IMR-90 (cell line): Measurements from ENCODE around the gene SLC6A20. TPM values are rescaled to one million over a fixed set of nuclear protein-coding genes. Genes with fewer than 3 reads are reported as not detected.

Source experiments
- ATAC-seq: fragments of 200-7000 bp; cut with Tn5 transposase; 2 replicates; pipeline ENCODE4 v1.9.1; 2020; ENCODE audit warnings: low read depth, mild to moderate bottlenecking, moderate library complexity
- BruUV-seq: library from RNA; stranded (reverse); fragments of 400-500 nt; replicated peaks from 2 replicates; lab custom pipeline; 2021; lab: Mats Ljungman, UMichigan
- CTCF ChIA-PET: fragments of 300-600 bp; formaldehyde crosslinking; extraction: SDS; loops from one replicate; lab custom pipeline; 2021; ENCODE audit warnings: antibody characterized with exemption; lab: Yijun Ruan, JAX
- POLR2A ChIA-PET: fragments of 300-600 bp; sonication (Branson Sonifier 250); formaldehyde crosslinking; loops from one replicate; lab custom pipeline; 2022; ENCODE audit warnings: antibody characterized with exemption; ENCODE audit not compliant: unreplicated experiment; lab: Charles Lee
- DNase-seq: peaks from one replicate; pipeline ENCODE4 v3.0.0; 2013
- H2AFZ ChIP-seq: replicated peaks from 2 replicates; pipeline ENCODE3; 2013; ENCODE audit warnings: low read length, mild to moderate bottlenecking; ENCODE audit not compliant: poor library complexity
- H2AK5ac ChIP-seq: 2 replicates; pipeline ENCODE4 v1.6.1; 2013; ENCODE audit warnings: low read depth, low read length, inconsistent platforms
- H2AK9ac ChIP-seq: replicated peaks from 2 replicates; pipeline ENCODE3; 2013; ENCODE audit warnings: mild to moderate bottlenecking, low read depth, low read length, moderate library complexity; ENCODE audit not compliant: poor library complexity
- H2BK120ac ChIP-seq: 2 replicates; pipeline ENCODE4 v1.6.1; 2013; ENCODE audit warnings: low read depth, low read length, inconsistent platforms
- H2BK15ac ChIP-seq: 3 replicates; pipeline ENCODE4 v1.6.1; 2013; ENCODE audit warnings: low read depth, low read length, inconsistent platforms
- H2BK20ac ChIP-seq: 2 replicates; pipeline ENCODE4 v1.6.1; 2013; ENCODE audit warnings: low read depth, mild to moderate bottlenecking, inconsistent platforms, low read length, moderate library complexity
- H2BK5ac ChIP-seq: 2 replicates; pipeline ENCODE4 v1.6.1; 2013; ENCODE audit warnings: mild to moderate bottlenecking, low read depth, low read length, inconsistent platforms; ENCODE audit not compliant: poor library complexity, severe bottlenecking
- H3K14ac ChIP-seq: replicated peaks from 2 replicates; pipeline ENCODE4 v1.6.1; 2013; ENCODE audit warnings: low read depth, low read length, inconsistent platforms
- H3K18ac ChIP-seq: 2 replicates; pipeline ENCODE4 v1.6.1; 2013; ENCODE audit warnings: low read depth, low read length, control low read depth
- H3K23ac ChIP-seq: 2 replicates; pipeline ENCODE4 v1.6.1; 2013; ENCODE audit warnings: low read depth, low read length, inconsistent platforms
- H3K27ac ChIP-seq: 2 replicates; pipeline ENCODE4 v1.5.1; 2013; ENCODE audit warnings: mild to moderate bottlenecking, control low read depth, low read length; ENCODE audit not compliant: insufficient read depth
- H3K27me3 ChIP-seq: 2 replicates; pipeline ENCODE4 v1.6.1; 2013; ENCODE audit warnings: low read length; ENCODE audit not compliant: control insufficient read depth, insufficient read depth
- H3K36me3 ChIP-seq: 2 replicates; pipeline ENCODE4 v1.6.1; 2013; ENCODE audit warnings: low read length, mixed read lengths; ENCODE audit not compliant: control insufficient read depth, insufficient read depth
- H3K4ac ChIP-seq: 2 replicates; pipeline ENCODE4 v1.6.1; 2013; ENCODE audit warnings: low read depth, low read length, inconsistent platforms
- H3K4me1 ChIP-seq: 2 replicates; pipeline ENCODE4 v1.6.1; 2013; ENCODE audit warnings: low read length, mixed read lengths; ENCODE audit not compliant: control insufficient read depth, insufficient read depth
- H3K4me2 ChIP-seq: 2 replicates; pipeline ENCODE4 v1.6.1; 2013; ENCODE audit warnings: low read depth, mild to moderate bottlenecking, control low read depth, low read length, moderate library complexity
- H3K4me3 ChIP-seq: 2 replicates; pipeline ENCODE4 v1.5.1; 2013; ENCODE audit warnings: low read depth, mild to moderate bottlenecking, control low read depth, low read length, moderate library complexity; ENCODE audit not compliant: insufficient read depth
- H3K56ac ChIP-seq: 2 replicates; pipeline ENCODE4 v1.6.1; 2013; ENCODE audit warnings: low read length, inconsistent platforms; ENCODE audit not compliant: insufficient read depth; ENCODE audit errors: extremely low read depth
- H3K79me1 ChIP-seq, 2 experiments: 2 replicates each; pipeline ENCODE4 v1.6.1; 2013; ENCODE audit warnings: low read length in 2 of 2, inconsistent platforms in 1 of 2, low read depth in 1 of 2
- H3K9ac ChIP-seq: 2 replicates; pipeline ENCODE4 v1.6.1; 2013; ENCODE audit warnings: low read depth, low read length, control low read depth
- H3K9me1 ChIP-seq: 2 replicates; pipeline ENCODE4 v1.6.1; 2013; ENCODE audit warnings: low read length, inconsistent platforms; ENCODE audit not compliant: insufficient read depth
- H3K9me3 ChIP-seq: 2 replicates; pipeline ENCODE4 v1.6.1; 2013; ENCODE audit warnings: low read length; ENCODE audit not compliant: control insufficient read depth, insufficient read depth
- H4K20me1 ChIP-seq: 2 replicates; pipeline ENCODE4 v1.6.1; 2013; ENCODE audit warnings: low read length, inconsistent platforms; ENCODE audit not compliant: insufficient read depth
- H4K5ac ChIP-seq: 2 replicates; pipeline ENCODE4 v1.6.1; 2013; ENCODE audit warnings: mild to moderate bottlenecking, low read depth, low read length, control low read depth
- H4K8ac ChIP-seq, 2 experiments: 2 replicates each; pipeline ENCODE4 v1.6.1; 2013; ENCODE audit warnings: low read depth in 2 of 2, low read length in 2 of 2, control low read depth in 1 of 2, inconsistent platforms in 1 of 2
- H4K91ac ChIP-seq: 2 replicates; pipeline ENCODE4 v1.6.1; 2013; ENCODE audit warnings: low read depth, low read length, inconsistent platforms; ENCODE audit not compliant: insufficient read depth
- BHLHE40 ChIP-seq: fragments of 150-350 bp; IDR thresholded peaks from 2 replicates; pipeline ENCODE4 v1.6.1; 2016; ENCODE audit warnings: mild to moderate bottlenecking, low read depth, low read length
- FOS ChIP-seq: fragments of 150-350 bp; IDR thresholded peaks from 2 replicates; pipeline ENCODE4 v1.6.1; 2016; ENCODE audit warnings: low read depth, low read length
- MAFK ChIP-seq: IDR thresholded peaks from 2 replicates; pipeline ENCODE4 v1.6.1; 2012; ENCODE audit warnings: low read depth, low read length, improper control_type of control experiment
- NFE2L2 ChIP-seq: fragments of 150-350 bp; IDR thresholded peaks from 2 replicates; pipeline ENCODE4 v1.6.1; 2016; ENCODE audit warnings: low read depth, mild to moderate bottlenecking, low read length
- RAD21 ChIP-seq: IDR thresholded peaks from 2 replicates; pipeline ENCODE4 v1.6.1; 2012; ENCODE audit warnings: low read length, improper control_type of control experiment
- RFX5 ChIP-seq: IDR thresholded peaks from 2 replicates; pipeline ENCODE4 v1.8.0; 2012; ENCODE audit warnings: low read depth, mild to moderate bottlenecking, low read length, moderate library complexity
- SMC3 ChIP-seq: fragments of 150-350 bp; IDR thresholded peaks from 2 replicates; pipeline ENCODE4 v1.6.1; 2016; ENCODE audit warnings: low read depth, mild to moderate bottlenecking, antibody characterized with exemption, low read length, moderate library complexity
- WGBS, 2 experiments: methylation state at CpG; one replicate each; pipeline versions ENCODE4 v1.1.5 to v1.1.7; 2013; ENCODE audit warnings: missing lambda C conversion rate in 2 of 2; ENCODE audit not compliant: insufficient read length in 1 of 2; ENCODE audit errors: extremely low coverage in 2 of 2; 5-methylcytosine and 5-hydroxymethylcytosine counted together
- dilution Hi-C: fragments of 300-500 bp; cut with HindIII; formaldehyde crosslinking; loops from one replicate; pipeline ENCODE4 v1.14.3; 2018; ENCODE audit warnings: low sequenced_read_pairs; ENCODE audit not compliant: unreplicated experiment
- in situ Hi-C: fragments of 300-500 bp; cut with MboI; formaldehyde crosslinking; loops from 3 replicates; pipeline ENCODE4 v1.14.3; 2019; ENCODE audit warnings: low sequenced_read_pairs, inconsistent platforms, mixed read lengths
- intact Hi-C: fragments of 100-400 bp; cut with micrococcal nuclease; formaldehyde crosslinking; loops from 2 replicates; pipeline ENCODE4 v1.10.0; 2022
- polyA plus RNA-seq, 3 experiments: library from polyadenylated mRNA; depleted of rRNA; stranded (reverse); fragments of >200 nt; gene quantifications; 2 replicates each; pipeline ENCODE4 v1.2.3, GENCODE V29; 2012; ENCODE audit warnings: low replicate concordance in 1 of 3
- total RNA-seq: library from RNA; depleted of rRNA; stranded (reverse); fragments of >200 nt; gene quantifications from 2 replicates; pipeline ENCODE4 v1.2.3, GENCODE V29; 2012

Gene SLC6A20
- total and polyA plus RNA-seq, 2 of the 4 experiments (the other 2 are of a cell fraction) = not detected

GRCh38 chr3:45781271-45781670, 15.1 kb downstream of the SLC6A20 start:
- H3K4ac ChIP-seq = no peak overlapping the region
- H3K56ac ChIP-seq = no peak overlapping the region
- peaks cover 68% of the 10 kb centered on the region for H3K27me3 ChIP-seq
- no peak overlapping the region for H3K4me2 ChIP-seq
- no peak overlapping the region for H3K18ac ChIP-seq
- H3K79me1 ChIP-seq = no peaks in the 10 kb centered on the region
- no peak overlapping the region for H2AK5ac ChIP-seq
- in situ Hi-C loops = no loop called here
- POLR2A ChIA-PET = no interaction called here
- no peak overlapping the region for H2BK15ac ChIP-seq
- no CpG with 5 or more reads among the region's 5 CpGs for WGBS, 2 experiments
- DNase-seq = no peak
- H3K23ac ChIP-seq = no peak overlapping the region
- H3K14ac ChIP-seq = no peak overlapping the region
- H3K9me1 ChIP-seq = no peaks in the 10 kb centered on the region
- no peak overlapping the region for H2BK120ac ChIP-seq
- H3K4me3 ChIP-seq = no peak overlapping the region
- no peak overlapping the region for H2BK5ac ChIP-seq
- H4K20me1 ChIP-seq = no peaks in the 10 kb centered on the region
- H3K4me1 ChIP-seq = no peaks in the 10 kb centered on the region
- TF ChIP-seq RFX5 = no peak
- TF ChIP-seq RAD21 = no peak
- TF ChIP-seq BHLHE40 = no peak
- no peak for TF ChIP-seq MAFK
- no peak for TF ChIP-seq SMC3
- TF ChIP-seq NFE2L2 = no peak
- TF ChIP-seq FOS = no peak
- no peak overlapping the region for H4K5ac ChIP-seq
- no peak overlapping the region for H4K91ac ChIP-seq
- no peaks in the 10 kb centered on the region for H3K36me3 ChIP-seq
- no peak overlapping the region for H3K27ac ChIP-seq
- peaks cover 11% of the 10 kb centered on the region for H3K9me3 ChIP-seq
- BruUV-seq = no TSS peak
- H2AFZ ChIP-seq = no peak overlapping the region
- intact Hi-C loops = no loop called here
- no peak for ATAC-seq
- dilution Hi-C loops = no loop called here
- H2BK20ac ChIP-seq = no peak overlapping the region
- H3K9ac ChIP-seq = no peak overlapping the region
- no peak overlapping the region for H2AK9ac ChIP-seq
- CTCF ChIA-PET = no interaction called here
- no peak overlapping the region for H4K8ac ChIP-seq
